Measurements from ENCODE around the gene SLC38A8.

- TF ChIP-seq CTCF (IDR thresholded peaks at IDR 0.05) (no peak), POLR2A (IDR thresholded peaks at IDR 0.05) (no peak)
Measured at GRCh38 chr16:84031556-84031955, 11.0 kb downstream of the SLC38A8 start.
